T-helper 2 cell treated with Interferon-gamma antibody and Interleukin-4, amounts not matched to agents 100 ng/mL and 5 ng/mL, for 36 hours (primary cell): ENCODE measurements around the gene PIK3CG. TPM values are rescaled to one million over a fixed set of nuclear protein-coding genes. Genes with fewer than 3 reads are reported as not detected.
"Not testable (repeated sequence)": the region's sequence is repeated elsewhere in the genome, so short reads cannot be mapped to it uniquely, and the experiment has no call there.

ENCODE experiments used
- intact Hi-C: fragments of 100-400 bp; cut with micrococcal nuclease; formaldehyde crosslinking; loops from one replicate; pipeline ENCODE4 v1.15.1; 2023
- total RNA-seq: library from RNA; stranded (reverse); gene quantifications from 2 replicates; pipeline ENCODE4 v1.2.3, GENCODE V29; 2022

Gene PIK3CG
- total RNA-seq, 1 donor from 2014 or later: 36.8 TPM

- intact Hi-C loops: no loop called here
These were observed 18.5 kb downstream of the PIK3CG start for GRCh38 chr7:106883456-106884026.

- intact Hi-C loops: no loop called here
These were observed 20.6 kb downstream of the PIK3CG start for GRCh38 chr7:106885652-106886051.

GRCh38 chr7:106887421-106887820 is 22.3 kb downstream of the PIK3CG start:
- intact Hi-C loops: no loop called here

GRCh38 chr7:106888204-106888603 is 23.1 kb downstream of the PIK3CG start:
- intact Hi-C loops: no loop called here

GRCh38 chr7:106890952-106891351 is 25.9 kb downstream of the PIK3CG start:
- intact Hi-C loops: no loop called here

- intact Hi-C loops: no loop called here
These were observed 26.7 kb downstream of the PIK3CG start for GRCh38 chr7:106891548-106892410.

- intact Hi-C loops: no loop called here
These were observed 28.5 kb downstream of the PIK3CG start for GRCh38 chr7:106893591-106893990.

GRCh38 chr7:106895246-106895864 is 30.3 kb downstream of the PIK3CG start:
- intact Hi-C loops: no loop called here

GRCh38 chr7:106896231-106896630 is 31.1 kb downstream of the PIK3CG start:
- intact Hi-C loops: no loop called here

- intact Hi-C loops: not testable (repeated sequence)
These were observed 32.5 kb downstream of the PIK3CG start for GRCh38 chr7:106897553-106897952.

- intact Hi-C loops: not testable (repeated sequence)
These were observed 33.9 kb downstream of the PIK3CG start for GRCh38 chr7:106898967-106899366.

GRCh38 chr7:106901828-106902441 is 36.9 kb downstream of the PIK3CG start:
- intact Hi-C loops: no loop called here

GRCh38 chr7:106905734-106906133 is 40.7 kb downstream of the PIK3CG start:
- intact Hi-C loops: no loop called here

- intact Hi-C loops: no loop called here
These were observed 46.9 kb downstream of the PIK3CG start for GRCh38 chr7:106911959-106912358.

- intact Hi-C loops: no loop called here
These were observed 49.0 kb downstream of the PIK3CG start for GRCh38 chr7:106914018-106914607.

- intact Hi-C loops: no loop called here
These were observed 50.3 kb downstream of the PIK3CG start for GRCh38 chr7:106915407-106915806.

GRCh38 chr7:106915873-106916272 is 50.8 kb downstream of the PIK3CG start:
- intact Hi-C loops: no loop called here

- intact Hi-C loops: no loop called here
These were observed 51.6 kb downstream of the PIK3CG start for GRCh38 chr7:106916679-106917078.

- intact Hi-C loops: no loop called here
These were observed 53.9 kb downstream of the PIK3CG start for GRCh38 chr7:106918991-106919390.

- intact Hi-C loops: not testable (repeated sequence)
These were observed 59.4 kb downstream of the PIK3CG start for GRCh38 chr7:106924468-106924867.

- intact Hi-C loops: no loop called here
These were observed 61.8 kb downstream of the PIK3CG start for GRCh38 chr7:106926892-106927291.

GRCh38 chr7:106927536-106927935 is 62.5 kb downstream of the PIK3CG start:
- intact Hi-C loops: no loop called here
